HepG2 (cell line): ENCODE data around the gene STK25. TPM values are rescaled to one million over a fixed set of nuclear protein-coding genes. Genes with fewer than 3 reads are reported as not detected.

ENCODE experiments used
- ATF7-NPFF ChIP-seq: sonication (generic); formaldehyde crosslinking; IDR thresholded peaks from 2 replicates; pipeline ENCODE4 v1.8.1; 2023; ENCODE audit warnings: mild to moderate bottlenecking, low read depth, missing genetic modification reagents, moderate library complexity
- CHD4 ChIP-seq: fragments of 200-600 bp; sonication (generic); IDR thresholded peaks from 2 replicates; pipeline ENCODE4 v1.7.0; 2017; ENCODE audit warnings: mild to moderate bottlenecking, low read length, borderline replicate concordance
- RFXAP ChIP-seq: sonication (generic); formaldehyde crosslinking; IDR thresholded peaks from 2 replicates; pipeline ENCODE4 v1.4.0; 2020; ENCODE audit warnings: missing genetic modification reagents, borderline replicate concordance
- TOE1 ChIP-seq: sonication (generic); formaldehyde crosslinking; IDR thresholded peaks from 2 replicates; pipeline ENCODE4 v1.4.0; 2020; ENCODE audit warnings: mild to moderate bottlenecking, missing genetic modification reagents
- ZFAT ChIP-seq: sonication (generic); formaldehyde crosslinking; conservative IDR thresholded peaks from 2 replicates; pipeline ENCODE4 v1.8.1; 2023; ENCODE audit warnings: missing genetic modification reagents, inconsistent platforms
- ZNF296 ChIP-seq: sonication (generic); formaldehyde crosslinking; conservative IDR thresholded peaks from 2 replicates; pipeline ENCODE4 v1.5.0; 2020; ENCODE audit warnings: mild to moderate bottlenecking, missing genetic modification reagents
- ZNF773 ChIP-seq: sonication (generic); formaldehyde crosslinking; IDR thresholded peaks from 2 replicates; pipeline ENCODE4 v1.4.0; 2020; ENCODE audit warnings: missing genetic modification reagents, borderline replicate concordance
- ZNF816 ChIP-seq: sonication (generic); formaldehyde crosslinking; IDR thresholded peaks from 2 replicates; pipeline ENCODE4 v1.8.0; 2022; ENCODE audit warnings: missing genetic modification reagents, mild to moderate bottlenecking, borderline replicate concordance
- ZNF891 ChIP-seq: sonication (generic); formaldehyde crosslinking; IDR thresholded peaks from 2 replicates; pipeline ENCODE4 v1.5.0; 2020; ENCODE audit warnings: mild to moderate bottlenecking, missing genetic modification reagents
- polyA plus RNA-seq, 8 experiments: library from polyadenylated mRNA; depleted of rRNA in 3 of 8; stranded (reverse) in 7 of 8; unstranded in 1 of 8; fragments of >200 nt; fragmentation: Illumina TruSeq in 4 of 8; extraction: Trizol in 4 of 8; gene quantifications; 2 replicates each; pipeline versions ENCODE4 v1.2.1 to v1.2.3, GENCODE V29; 2011 to 2016; ENCODE audit warnings: low read depth in 4 of 8, missing spikeins in 1 of 8, mixed read lengths in 1 of 8; ENCODE audit not compliant: insufficient read depth in 1 of 8
- total RNA-seq, 5 experiments: library from RNA; depleted of rRNA; stranded (reverse); fragments of >200 nt; fragmentation: Illumina TruSeq; extraction: Trizol; gene quantifications; 2 replicates each; pipeline ENCODE4 v1.2.3, GENCODE V29; 2016; ENCODE audit warnings: low read depth in 1 of 5
- TF ChIP-seq, protein P1 (sequence below): sonication (generic); formaldehyde crosslinking; IDR thresholded peaks from 2 replicates; pipeline ENCODE4 v1.5.1; 2020; ENCODE audit warnings: mild to moderate bottlenecking, missing genetic modification reagents, moderate library complexity
- TF ChIP-seq, protein P2 (sequence below): sonication (generic); formaldehyde crosslinking; IDR thresholded peaks from 2 replicates; pipeline ENCODE4 v1.5.0; 2020; ENCODE audit warnings: missing genetic modification reagents

The STK25 gene
- total and polyA plus RNA-seq, 2 of the 13 experiments (the other 11 are each of a cell fraction or from before 2014, with no cell fraction given): 177 to 481 TPM

DNA sequence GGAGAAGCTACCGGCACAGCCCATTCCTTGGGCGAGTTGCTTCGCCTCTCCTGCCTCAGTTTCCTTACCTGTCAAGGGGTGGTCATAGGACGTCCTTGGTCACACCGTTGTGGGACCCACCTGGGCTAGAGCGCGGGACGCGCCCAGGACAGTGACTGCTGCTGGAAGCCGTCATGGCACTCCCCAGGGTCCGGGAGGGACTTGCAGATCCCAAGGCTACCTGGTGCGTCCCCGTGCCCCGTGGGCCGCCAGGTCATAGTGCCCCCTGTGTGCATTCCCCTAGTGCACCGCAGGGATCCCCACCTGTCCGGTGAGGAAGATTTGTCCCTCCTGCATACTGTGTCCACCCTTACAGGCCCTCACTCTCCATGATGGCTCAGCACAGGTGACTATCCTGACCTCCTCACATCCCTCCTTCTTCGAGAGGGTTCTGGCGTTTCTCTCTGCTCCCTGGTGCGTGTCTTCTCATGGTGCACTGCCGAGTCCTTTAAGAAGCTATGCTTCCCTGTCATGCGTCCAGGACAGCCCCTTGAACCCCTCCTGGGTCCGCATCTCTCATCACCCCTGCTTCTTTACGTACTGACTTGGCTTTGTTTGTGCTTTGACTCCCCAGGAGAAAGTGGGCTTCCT is 886 bp upstream of the STK25 start (continued):
- TF ChIP-seq ZNF816 (CRISPR knock-in tag) (peak; percentile 91; the same call in 1 of the 2 replicates), ATF7-NPFF (no peak), ZNF296 (CRISPR knock-in tag) (0 out of 2 replicates have a peak, but pooled peaks have one; percentile 4), ZNF891 (CRISPR knock-in tag) (no peak; the same call in 1 of the 2 replicates), ZNF773 (CRISPR knock-in tag) (no peak), ZFAT (0 out of 2 replicates have a peak, but pooled peaks have one; percentile 6), TOE1 (no peak), RFXAP (CRISPR knock-in tag) (no peak), CHD4 (peak; percentile 49; the same call in 1 of the 2 replicates)
- TF ChIP-seq, protein P1, sequence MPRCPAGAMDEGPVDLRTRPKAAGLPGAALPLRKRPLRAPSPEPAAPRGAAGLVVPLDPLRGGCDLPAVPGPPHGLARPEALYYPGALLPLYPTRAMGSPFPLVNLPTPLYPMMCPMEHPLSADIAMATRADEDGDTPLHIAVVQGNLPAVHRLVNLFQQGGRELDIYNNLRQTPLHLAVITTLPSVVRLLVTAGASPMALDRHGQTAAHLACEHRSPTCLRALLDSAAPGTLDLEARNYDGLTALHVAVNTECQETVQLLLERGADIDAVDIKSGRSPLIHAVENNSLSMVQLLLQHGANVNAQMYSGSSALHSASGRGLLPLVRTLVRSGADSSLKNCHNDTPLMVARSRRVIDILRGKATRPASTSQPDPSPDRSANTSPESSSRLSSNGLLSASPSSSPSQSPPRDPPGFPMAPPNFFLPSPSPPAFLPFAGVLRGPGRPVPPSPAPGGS (CRISPR knock-in tag): no peak
- TF ChIP-seq, protein P2, sequence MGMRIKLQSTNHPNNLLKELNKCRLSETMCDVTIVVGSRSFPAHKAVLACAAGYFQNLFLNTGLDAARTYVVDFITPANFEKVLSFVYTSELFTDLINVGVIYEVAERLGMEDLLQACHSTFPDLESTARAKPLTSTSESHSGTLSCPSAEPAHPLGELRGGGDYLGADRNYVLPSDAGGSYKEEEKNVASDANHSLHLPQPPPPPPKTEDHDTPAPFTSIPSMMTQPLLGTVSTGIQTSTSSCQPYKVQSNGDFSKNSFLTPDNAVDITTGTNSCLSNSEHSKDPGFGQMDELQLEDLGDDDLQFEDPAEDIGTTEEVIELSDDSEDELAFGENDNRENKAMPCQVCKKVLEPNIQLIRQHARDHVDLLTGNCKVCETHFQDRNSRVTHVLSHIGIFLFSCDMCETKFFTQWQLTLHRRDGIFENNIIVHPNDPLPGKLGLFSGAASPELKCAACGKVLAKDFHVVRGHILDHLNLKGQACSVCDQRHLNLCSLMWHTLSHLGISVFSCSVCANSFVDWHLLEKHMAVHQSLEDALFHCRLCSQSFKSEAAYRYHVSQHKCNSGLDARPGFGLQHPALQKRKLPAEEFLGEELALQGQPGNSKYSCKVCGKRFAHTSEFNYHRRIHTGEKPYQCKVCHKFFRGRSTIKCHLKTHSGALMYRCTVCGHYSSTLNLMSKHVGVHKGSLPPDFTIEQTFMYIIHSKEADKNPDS: peak; percentile 80
